Kidney epithelial cell (primary cell): ENCODE measurements around the gene PROZ. TPM values are rescaled to one million over a fixed set of nuclear protein-coding genes. Genes with fewer than 3 reads are reported as not detected.

Source experiments
- DNase-seq: peaks from one replicate; pipeline ENCODE4 v3.0.0-alpha.2; 2010; ENCODE audit warnings: low read depth
- H3K27me3 ChIP-seq: 2 replicates; pipeline ENCODE4 v1.6.0; 2011; ENCODE audit warnings: low read length; ENCODE audit not compliant: control insufficient read depth, insufficient read depth
- H3K36me3 ChIP-seq: 2 replicates; pipeline ENCODE4 v1.5.1; 2011; ENCODE audit warnings: low read length; ENCODE audit not compliant: control insufficient read depth, insufficient read depth
- H3K4me3 ChIP-seq: 2 replicates; pipeline ENCODE4 v1.5.1; 2011; ENCODE audit warnings: low read depth, mild to moderate bottlenecking, control low read depth, low read length
- CTCF ChIP-seq: IDR thresholded peaks from 2 replicates; pipeline ENCODE4 v1.5.1; 2011; ENCODE audit warnings: mild to moderate bottlenecking, moderate library complexity, low read length, control low read depth, inconsistent platforms; ENCODE audit not compliant: insufficient read depth, poor library complexity, severe bottlenecking
- total RNA-seq: library from RNA; depleted of rRNA; stranded (reverse); fragments of >200 nt; gene quantifications from 2 replicates; pipeline ENCODE4 v1.2.3, GENCODE V29; 2015

PROZ gene
- total RNA-seq, 1 donor from 2014 or later = not detected

GRCh38 chr13:113112893-113113845 lies 45.3 kb upstream of the PROZ start:
- DNase-seq = no peak
- Histone ChIP-seq H3K36me3 (no peaks in the 10 kb centered on the region), H3K27me3 (peaks cover 29% of the 10 kb centered on the region), H3K4me3 (no peak overlapping the region)
- TF ChIP-seq CTCF = no peak

- no peak for TF ChIP-seq CTCF
- DNase-seq = no peak
- Histone ChIP-seq H3K27me3 (peaks cover 29% of the 10 kb centered on the region), H3K4me3 (no peak overlapping the region), H3K36me3 (no peaks in the 10 kb centered on the region)
These were observed 44.6 kb upstream of the PROZ start for GRCh38 chr13:113113846-113114271.

- Histone ChIP-seq H3K27me3 (peaks cover 22% of the 10 kb centered on the region), H3K4me3 (no peak overlapping the region)
- TF ChIP-seq CTCF = no peak
These were observed 43.7 kb upstream of the PROZ start for GRCh38 chr13:113114511-113115362.

GRCh38 chr13:113115363-113116205 lies 42.9 kb upstream of the PROZ start:
- no peak for TF ChIP-seq CTCF
- Histone ChIP-seq H3K4me3 (no peak overlapping the region), H3K36me3 (no peaks in the 10 kb centered on the region), H3K27me3 (peaks cover 16% of the 10 kb centered on the region)
- no peak for DNase-seq

More at GRCh38 chr13:113114511-113115362, 43.7 kb upstream of the PROZ start:
- DNase-seq = no peak
- no peaks in the 10 kb centered on the region for H3K36me3 ChIP-seq

- no peaks in the 10 kb centered on the region for H3K36me3 ChIP-seq
- no peak for DNase-seq
- no peak for TF ChIP-seq CTCF
- no peak overlapping the region for H3K4me3 ChIP-seq
- peaks cover 9% of the 10 kb centered on the region for H3K27me3 ChIP-seq
These were observed 42.1 kb upstream of the PROZ start for GRCh38 chr13:113116206-113116800.
